ENCODE results near the gene BTN1A1. TPM values are rescaled to one million over a fixed set of nuclear protein-coding genes. Genes with fewer than 3 reads are reported as not detected.

The BTN1A1 gene
- total RNA-seq, 1 experiment from 2014 or later = not detected

Other genes starting within 250 kb of the BTN1A1 start
- gene BTN3A2, start 135.1 kb upstream of the BTN1A1 start, total RNA-seq (2014; rRNA removed) = 14.4 and 29.7 TPM in 2 replicates
- gene BTN2A2, start 117.2 kb upstream of the BTN1A1 start, total RNA-seq (2014; rRNA removed) = 4.5 and 7.5 TPM in 2 replicates
- 6.7 and 10.8 TPM in 2 replicates for gene BTN3A1, start 98.0 kb upstream of the BTN1A1 start, total RNA-seq (2014; rRNA removed)
- 9.8 and 12.2 TPM in 2 replicates for gene BTN3A3, start 59.8 kb upstream of the BTN1A1 start, total RNA-seq (2014; rRNA removed)
- gene BTN2A1, start 42.3 kb upstream of the BTN1A1 start, total RNA-seq (2014; rRNA removed) = 21.3 and 22.9 TPM in 2 replicates
- gene HMGN4, start 38.1 kb downstream of the BTN1A1 start, total RNA-seq (2014; rRNA removed) = 72.8 and 96.6 TPM in 2 replicates
- gene ABT1, start 96.7 kb downstream of the BTN1A1 start, total RNA-seq (2014; rRNA removed) = 16.7 and 20.6 TPM in 2 replicates
- 18.0 and 18.1 TPM in 2 replicates for gene ZNF322, start 159.4 kb downstream of the BTN1A1 start, total RNA-seq (2014; rRNA removed)